Hepatocyte (in vitro differentiated cells): Measurements from ENCODE around the gene MYO1D. TPM values are rescaled to one million over a fixed set of nuclear protein-coding genes. Genes with fewer than 3 reads are reported as not detected.

Source experiments
- DNase-seq: peaks from one replicate; pipeline ENCODE4 v3.0.0-alpha.2; 2016; ENCODE audit warnings: low spot score
- H2AFZ ChIP-seq: fragments of 200-600 bp; sonication (generic); 2 replicates; pipeline ENCODE4 v1.6.0; 2016; ENCODE audit warnings: antibody characterized with exemption, mild to moderate bottlenecking
- H3K27ac ChIP-seq: fragments of 200-600 bp; sonication (generic); 2 replicates; pipeline ENCODE4 v1.5.1; 2016; ENCODE audit warnings: mild to moderate bottlenecking
- H3K27me3 ChIP-seq: fragments of 200-600 bp; sonication (generic); 2 replicates; pipeline ENCODE4 v1.6.1; 2016
- H3K36me3 ChIP-seq: fragments of 200-600 bp; sonication (generic); replicated peaks from 2 replicates; pipeline ENCODE4 v1.5.1; 2016; ENCODE audit warnings: low read depth; ENCODE audit not compliant: insufficient read depth
- H3K4me1 ChIP-seq: fragments of 200-600 bp; sonication (generic); 2 replicates; pipeline ENCODE4 v1.5.1; 2016; ENCODE audit warnings: mild to moderate bottlenecking, moderate library complexity; ENCODE audit not compliant: insufficient read depth
- H3K4me2 ChIP-seq: fragments of 200-600 bp; sonication (generic); 2 replicates; pipeline ENCODE4 v1.6.0; 2016
- H3K4me3 ChIP-seq: fragments of 200-600 bp; sonication (generic); 2 replicates; pipeline ENCODE4 v1.5.1; 2016; ENCODE audit warnings: mild to moderate bottlenecking
- H3K79me2 ChIP-seq: fragments of 200-600 bp; sonication (generic); 2 replicates; pipeline ENCODE4 v1.6.0; 2017; ENCODE audit warnings: mild to moderate bottlenecking
- H3K9me2 ChIP-seq: fragments of 200-600 bp; sonication (generic); replicated peaks from 2 replicates; pipeline ENCODE4 v1.6.0; 2017; ENCODE audit warnings: mild to moderate bottlenecking; ENCODE audit not compliant: insufficient read depth
- H3K9me3 ChIP-seq: fragments of 200-600 bp; sonication (generic); 2 replicates; pipeline ENCODE4 v1.5.1; 2016; ENCODE audit warnings: low read depth, mild to moderate bottlenecking
- H4K20me1 ChIP-seq: fragments of 200-600 bp; sonication (generic); 2 replicates; pipeline ENCODE4 v1.6.0; 2016; ENCODE audit warnings: mild to moderate bottlenecking; ENCODE audit not compliant: insufficient read depth, poor library complexity, severe bottlenecking
- CTCF ChIP-seq: fragments of 200-600 bp; sonication (generic); IDR thresholded peaks from 2 replicates; pipeline ENCODE4 v1.5.1; 2016; ENCODE audit warnings: antibody characterized with exemption, mild to moderate bottlenecking; ENCODE audit not compliant: poor library complexity
- EZH2 ChIP-seq: fragments of 200-600 bp; sonication (generic); IDR thresholded peaks from 2 replicates; pipeline ENCODE4 v1.6.1; 2016; ENCODE audit warnings: antibody characterized with exemption, mild to moderate bottlenecking, borderline replicate concordance
- EZH2phosphoT487 ChIP-seq: fragments of 200-600 bp; sonication (generic); IDR thresholded peaks from one replicate; pipeline ENCODE4 v1.6.1; 2018; ENCODE audit warnings: antibody characterized with exemption, mild to moderate bottlenecking, low read depth, moderate library complexity; ENCODE audit not compliant: unreplicated experiment, severe bottlenecking
- WGBS: methylation state at CpG from one replicate; pipeline ENCODE4 v1.1.6; 2016; ENCODE audit warnings: low lambda C conversion rate; ENCODE audit errors: missing lambda C conversion rate; 5-methylcytosine and 5-hydroxymethylcytosine counted together
- polyA plus RNA-seq: library from polyadenylated mRNA; unstranded; fragments of >200 nt; fragmentation: Nextera tagmentation; extraction: Ambion mirVana; gene quantifications from 2 replicates; pipeline ENCODE4 v1.2.1, GENCODE V29; 2016
- total RNA-seq: library from RNA; depleted of rRNA; stranded (reverse); fragments of >200 nt; gene quantifications from 2 replicates; pipeline ENCODE4 v1.2.3, GENCODE V29; 2014

Gene MYO1D
- total and polyA plus RNA-seq, 2 experiments from 2014 or later: 36.2 to 89.0 TPM

DNA sequence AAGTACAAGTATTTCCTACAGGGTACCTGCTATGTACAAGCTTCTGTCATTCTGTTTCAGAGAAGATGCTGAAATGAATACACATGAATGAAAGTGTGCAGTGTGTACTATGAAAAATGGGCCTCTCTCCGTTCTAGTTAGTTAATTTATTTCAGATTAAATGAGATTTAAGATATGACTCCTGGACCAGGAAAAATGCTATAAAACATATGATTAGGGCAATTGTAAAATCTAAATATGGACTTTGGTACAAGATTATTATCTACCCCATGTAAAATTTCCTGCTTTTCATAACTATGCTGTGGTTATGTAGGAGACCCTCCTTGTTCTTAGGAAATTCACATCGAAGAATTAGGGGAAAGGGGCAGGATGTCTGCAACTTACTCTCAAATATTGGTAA lies 28.9 kb downstream of the MYO1D start:
- Histone ChIP-seq H3K9me2 (no peaks in the 10 kb centered on the region), H3K79me2 (peaks cover 67% of the 10 kb centered on the region), H3K4me2 (no peak overlapping the region), H3K4me1 (no peaks in the 10 kb centered on the region), H3K4me3 (no peak overlapping the region), H3K27ac (no peak overlapping the region), H2AFZ (no peak overlapping the region), H3K9me3 (no peaks in the 10 kb centered on the region), H3K36me3 (no peaks in the 10 kb centered on the region), H4K20me1 (no peaks in the 10 kb centered on the region), H3K27me3 (no peaks in the 10 kb centered on the region)
- 79% methylated on average over 2 of the region's 2 CpGs for WGBS
- no peak for DNase-seq
- TF ChIP-seq EZH2: no peak
- TF ChIP-seq CTCF: no peak
- TF ChIP-seq EZH2phosphoT487: no peak

DNA sequence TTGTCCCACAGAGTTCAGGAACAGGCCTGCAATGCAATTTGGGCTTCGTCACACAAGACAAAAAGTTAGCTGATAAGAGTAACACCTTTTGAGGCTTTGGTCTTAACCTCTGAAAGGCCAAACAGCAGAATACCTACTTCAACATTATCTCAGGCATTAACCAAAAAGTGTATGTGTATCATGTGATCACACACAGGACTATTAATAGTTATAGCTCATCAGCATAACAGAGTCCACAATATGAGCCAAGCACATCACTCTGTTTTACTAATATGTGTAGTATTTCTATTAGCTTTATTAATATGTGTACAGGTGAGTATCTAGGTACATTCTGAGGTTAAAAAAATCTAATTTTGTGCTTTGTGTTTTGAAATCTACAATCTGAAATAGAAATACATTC lies 30.8 kb downstream of the MYO1D start:
- Histone ChIP-seq H3K79me2 (peaks cover 55% of the 10 kb centered on the region), H3K36me3 (no peaks in the 10 kb centered on the region), H2AFZ (no peak overlapping the region), H3K9me2 (no peaks in the 10 kb centered on the region), H3K4me2 (no peak overlapping the region), H3K27me3 (no peaks in the 10 kb centered on the region), H3K4me3 (no peak overlapping the region), H3K4me1 (no peaks in the 10 kb centered on the region), H3K9me3 (no peaks in the 10 kb centered on the region), H3K27ac (no peak overlapping the region), H4K20me1 (no peaks in the 10 kb centered on the region)
- no peak for TF ChIP-seq CTCF
- TF ChIP-seq EZH2: no peak
- no peak for TF ChIP-seq EZH2phosphoT487
- WGBS: 100% methylated on average over 1 of the region's 1 CpG
- DNase-seq: no peak

DNA sequence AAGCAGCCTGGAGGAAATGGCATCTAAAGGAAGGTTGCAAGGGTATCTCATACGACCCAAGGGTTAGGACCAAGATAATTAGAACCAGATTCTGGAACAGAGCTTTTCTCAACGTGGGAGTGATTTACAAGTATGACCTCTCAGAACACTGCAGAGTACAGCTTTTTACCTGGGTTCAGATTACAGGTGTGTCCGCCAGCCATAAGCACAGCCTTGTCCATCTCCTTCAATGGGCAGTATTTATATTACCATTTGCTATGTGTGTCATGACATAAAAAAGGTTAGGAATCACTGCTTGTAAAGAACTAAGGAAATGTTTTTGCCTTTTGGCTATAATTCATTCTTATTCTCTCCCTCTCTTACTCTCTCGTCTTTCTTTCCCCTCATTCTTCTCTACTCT lies 36.7 kb downstream of the MYO1D start:
- no peaks in the 10 kb centered on the region for H3K27me3 ChIP-seq
- no peaks in the 10 kb centered on the region for H4K20me1 ChIP-seq
- peaks cover 6% of the 10 kb centered on the region for H3K4me1 ChIP-seq
- DNase-seq: no peak
- H3K27ac ChIP-seq: no peak overlapping the region
- no peak overlapping the region for H3K4me3 ChIP-seq
- no peaks in the 10 kb centered on the region for H3K9me3 ChIP-seq
- H3K4me2 ChIP-seq: peak overlapping the region; percentile 3
- peaks cover 66% of the 10 kb centered on the region for H3K79me2 ChIP-seq
- no peaks in the 10 kb centered on the region for H3K9me2 ChIP-seq
- TF ChIP-seq EZH2phosphoT487 (no peak), EZH2 (no peak), CTCF (no peak)
- 39% methylated on average over 4 of the region's 4 CpGs for WGBS
- no peak overlapping the region for H2AFZ ChIP-seq
- H3K36me3 ChIP-seq: no peaks in the 10 kb centered on the region

GRCh38 chr17:32836527-32836926 lies 40.4 kb downstream of the MYO1D start:
- TF ChIP-seq EZH2 (no peak), CTCF (no peak), EZH2phosphoT487 (no peak)
- Histone ChIP-seq H3K4me1 (peaks cover 6% of the 10 kb centered on the region), H3K27me3 (no peaks in the 10 kb centered on the region), H3K27ac (no peak overlapping the region), H3K9me3 (no peaks in the 10 kb centered on the region), H3K36me3 (no peaks in the 10 kb centered on the region), H4K20me1 (no peaks in the 10 kb centered on the region), H3K9me2 (no peaks in the 10 kb centered on the region), H2AFZ (no peak overlapping the region), H3K79me2 (peaks cover 76% of the 10 kb centered on the region), H3K4me2 (no peak overlapping the region), H3K4me3 (no peak overlapping the region)
- no peak for DNase-seq
- 96% methylated on average over 2 of the region's 2 CpGs for WGBS
